ENCODE results near the gene FAM50A. TPM values are rescaled to one million over a fixed set of nuclear protein-coding genes. Genes with fewer than 3 reads are reported as not detected.

FAM50A gene
- total and polyA plus RNA-seq, 4 donors, result 10.9 to 25.1 (median 14.0) TPM

GRCh38 chrX:154490414-154491083 is 46.6 kb downstream of the FAM50A start, which contains the start of gene SLC10A3:
Gene SLC10A3 (minus strand): TSS chrX:154490629. CDS start chrX:154488940, 1,689 bp downstream.
- Histone ChIP-seq H3K9me3 (ENCODE audit: control insufficient read depth in 4 of 4, low read length in 3 of 4) (no peaks in the 10 kb centered on the region), H3K36me3 (ENCODE audit: control insufficient read depth in 4 of 4, insufficient read depth in 3 of 4, low read depth in 1 of 4, low read length in 3 of 4) (peaks cover 0 to 3% (median 0%) of the 10 kb centered on the region in 4 donors), H3K4me3 (ENCODE audit: low read depth in 1 of 3, low read length in 3 of 3) (peak within 1 kb of the TSS; percentile 56 to 67 (median 57)), H3K4me1 (ENCODE audit: control insufficient read depth in 4 of 4, insufficient read depth in 4 of 4, low read length in 3 of 4) (peaks cover under 1 to 18% (median 8%) of the 10 kb centered on the region in 4 donors), H3K27me3 (ENCODE audit: control insufficient read depth in 4 of 4, insufficient read depth in 4 of 4, low read length in 3 of 4) (peaks cover 0 to 3% (median 0%) of the 10 kb centered on the region in 4 donors), H3K9ac (ENCODE audit: low read depth in 1 of 2, low read length in 2 of 2) (peak within 1 kb of the TSS; percentile 5 to 81), H3K27ac (ENCODE audit: low read depth in 1 of 2, low read length in 2 of 2) (peak within 1 kb of the TSS; percentile 88 to 94)
- DNase-seq (ENCODE audit: low spot score), result peak; percentile 91
- no peak for TF ChIP-seq HNF4A (conservative IDR thresholded peaks at IDR 0.05)
- peak in 1 of 2 donors; percentile 63 for TF ChIP-seq GABPA (IDR thresholded peaks at IDR 0.05 in 1 of 2, conservative IDR thresholded peaks at IDR 0.05 in 1 of 2)
- TF ChIP-seq, protein P1, sequence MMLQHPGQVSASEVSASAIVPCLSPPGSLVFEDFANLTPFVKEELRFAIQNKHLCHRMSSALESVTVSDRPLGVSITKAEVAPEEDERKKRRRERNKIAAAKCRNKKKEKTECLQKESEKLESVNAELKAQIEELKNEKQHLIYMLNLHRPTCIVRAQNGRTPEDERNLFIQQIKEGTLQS (IDR thresholded peaks at IDR 0.05), result no peak
- no peak for TF ChIP-seq CTCF (IDR thresholded peaks at IDR 0.05; ENCODE audit: low read depth, low read length, missing input control)
- TF ChIP-seq NR2F2 (IDR thresholded peaks at IDR 0.05), result no peak
- TF ChIP-seq, protein P2, sequence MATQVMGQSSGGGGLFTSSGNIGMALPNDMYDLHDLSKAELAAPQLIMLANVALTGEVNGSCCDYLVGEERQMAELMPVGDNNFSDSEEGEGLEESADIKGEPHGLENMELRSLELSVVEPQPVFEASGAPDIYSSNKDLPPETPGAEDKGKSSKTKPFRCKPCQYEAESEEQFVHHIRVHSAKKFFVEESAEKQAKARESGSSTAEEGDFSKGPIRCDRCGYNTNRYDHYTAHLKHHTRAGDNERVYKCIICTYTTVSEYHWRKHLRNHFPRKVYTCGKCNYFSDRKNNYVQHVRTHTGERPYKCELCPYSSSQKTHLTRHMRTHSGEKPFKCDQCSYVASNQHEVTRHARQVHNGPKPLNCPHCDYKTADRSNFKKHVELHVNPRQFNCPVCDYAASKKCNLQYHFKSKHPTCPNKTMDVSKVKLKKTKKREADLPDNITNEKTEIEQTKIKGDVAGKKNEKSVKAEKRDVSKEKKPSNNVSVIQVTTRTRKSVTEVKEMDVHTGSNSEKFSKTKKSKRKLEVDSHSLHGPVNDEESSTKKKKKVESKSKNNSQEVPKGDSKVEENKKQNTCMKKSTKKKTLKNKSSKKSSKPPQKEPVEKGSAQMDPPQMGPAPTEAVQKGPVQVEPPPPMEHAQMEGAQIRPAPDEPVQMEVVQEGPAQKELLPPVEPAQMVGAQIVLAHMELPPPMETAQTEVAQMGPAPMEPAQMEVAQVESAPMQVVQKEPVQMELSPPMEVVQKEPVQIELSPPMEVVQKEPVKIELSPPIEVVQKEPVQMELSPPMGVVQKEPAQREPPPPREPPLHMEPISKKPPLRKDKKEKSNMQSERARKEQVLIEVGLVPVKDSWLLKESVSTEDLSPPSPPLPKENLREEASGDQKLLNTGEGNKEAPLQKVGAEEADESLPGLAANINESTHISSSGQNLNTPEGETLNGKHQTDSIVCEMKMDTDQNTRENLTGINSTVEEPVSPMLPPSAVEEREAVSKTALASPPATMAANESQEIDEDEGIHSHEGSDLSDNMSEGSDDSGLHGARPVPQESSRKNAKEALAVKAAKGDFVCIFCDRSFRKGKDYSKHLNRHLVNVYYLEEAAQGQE (IDR thresholded peaks at IDR 0.05), result peak; percentile 65
- TF ChIP-seq TAF1 (conservative IDR thresholded peaks at IDR 0.05), result peak; percentile 60
- TF ChIP-seq RXRA (IDR thresholded peaks at IDR 0.05), result peak; percentile 32 to 36
- peak; percentile 58 for TF ChIP-seq SP1 (IDR thresholded peaks at IDR 0.05)
- no peak for TF ChIP-seq FOXA1 (IDR thresholded peaks at IDR 0.05)
- no peak for TF ChIP-seq HNF4G (IDR thresholded peaks at IDR 0.05)
- peak; percentile 56 for TF ChIP-seq YY1 (IDR thresholded peaks at IDR 0.05)
- TF ChIP-seq EGR1 (IDR thresholded peaks at IDR 0.05; ENCODE audit: low read depth in 2 of 2), result no peak
- TF ChIP-seq RAD21 (IDR thresholded peaks at IDR 0.05), result peak; percentile 37 to 39
- no peak for TF ChIP-seq FOXA2 (IDR thresholded peaks at IDR 0.05)
- TF ChIP-seq ZBTB33 (IDR thresholded peaks at IDR 0.05), result no peak
- TF ChIP-seq JUND (IDR thresholded peaks at IDR 0.05), result no peak
- no peak for TF ChIP-seq MAX (IDR thresholded peaks at IDR 0.05)
- under 1% methylated on average over 71 of the region's 71 CpGs for WGBS

All from liver (tissue), 9 donors.